SK-N-SH (cell line): ENCODE data around the gene PRKG1. TPM values are rescaled to one million over a fixed set of nuclear protein-coding genes. Genes with fewer than 3 reads are reported as not detected.

Source experiments
- CTCF ChIA-PET: fragments of 300-600, 350-600 bp; formaldehyde crosslinking; extraction: SDS; loops from one replicate; lab custom pipeline; 2021; lab: Yijun Ruan, JAX
- POLR2A ChIA-PET: fragments of 350-600 bp; sonication (Branson Sonifier 250); formaldehyde crosslinking; extraction: SDS; loops from one replicate; lab custom pipeline; 2020; ENCODE audit warnings: antibody characterized with exemption, inconsistent platforms; lab: Yijun Ruan, JAX
- DNase-seq: peaks from one replicate; pipeline ENCODE4 v3.0.0; 2012
- H2AFZ ChIP-seq: fragments of 200-600 bp; sonication (generic); 2 replicates; pipeline ENCODE4 v1.8.1; 2016; ENCODE audit warnings: antibody characterized with exemption, mild to moderate bottlenecking, low read depth
- H3F3A ChIP-seq: fragments of 200-600 bp; sonication (generic); replicated peaks from 2 replicates; pipeline ENCODE3; 2016; ENCODE audit warnings: antibody characterized with exemption, mild to moderate bottlenecking; ENCODE audit not compliant: insufficient read depth
- H3K27ac ChIP-seq, 2 experiments: fragments of 200-500 bp in 1 of 2; fragments of 200-600 bp in 1 of 2; sonication (Bioruptor generic) in 1 of 2; sonication (generic), shearing (Covaris generic) in 1 of 2; 2 replicates each; pipeline versions ENCODE4 v1.5.1 to v1.6.1; 2014 to 2016; ENCODE audit warnings: low read depth in 2 of 2, inconsistent platforms in 1 of 2, low read length in 1 of 2, mild to moderate bottlenecking in 1 of 2, mixed read lengths in 1 of 2
- H3K27me3 ChIP-seq: fragments of 200-600 bp; sonication (generic), shearing (Covaris generic); 2 replicates; pipeline ENCODE4 v1.6.1; 2016; ENCODE audit warnings: mixed run types; ENCODE audit not compliant: insufficient read depth
- H3K36me3 ChIP-seq, 2 experiments: fragments of 200-500 bp in 1 of 2; fragments of 200-600 bp in 1 of 2; sonication (Bioruptor generic) in 1 of 2; sonication (generic) in 1 of 2; replicated peaks in 1 of 2; 2 replicates each; pipeline versions ENCODE3 to v1.5.1; 2014 to 2016; ENCODE audit warnings: low read length in 1 of 2, mild to moderate bottlenecking in 1 of 2; ENCODE audit not compliant: insufficient read depth in 2 of 2, control insufficient read depth in 1 of 2
- H3K4me1 ChIP-seq, 2 experiments: fragments of 200-500 bp in 1 of 2; fragments of 200-600 bp in 1 of 2; sonication (Bioruptor generic) in 1 of 2; sonication (generic), shearing (Covaris generic) in 1 of 2; 2 replicates each; pipeline versions ENCODE4 v1.5.1 to v1.6.1; 2014 to 2016; ENCODE audit warnings: low read depth in 1 of 2, low read length in 1 of 2, mixed run types in 1 of 2; ENCODE audit not compliant: insufficient read depth in 2 of 2, control insufficient read depth in 1 of 2
- H3K4me2 ChIP-seq: fragments of 200-600 bp; sonication (generic), shearing (Covaris generic); 2 replicates; pipeline ENCODE4 v1.6.1; 2017; ENCODE audit warnings: mixed run types
- H3K4me3 ChIP-seq, 2 experiments: fragments of 200-500 bp in 1 of 2; fragments of 200-600 bp in 1 of 2; sonication (Bioruptor generic) in 1 of 2; sonication (generic), shearing (Covaris generic) in 1 of 2; 2 replicates each; pipeline versions ENCODE4 v1.5.1 to v1.8.1; 2014 to 2016; ENCODE audit warnings: low read depth in 2 of 2, inconsistent platforms in 1 of 2, low read length in 1 of 2, mild to moderate bottlenecking in 1 of 2, mixed read lengths in 1 of 2, moderate library complexity in 1 of 2
- H3K79me2 ChIP-seq: fragments of 200-600 bp; sonication (generic); 2 replicates; pipeline ENCODE4 v1.8.1; 2017; ENCODE audit warnings: mild to moderate bottlenecking; ENCODE audit not compliant: insufficient read depth
- H3K9ac ChIP-seq: fragments of 200-600 bp; sonication (generic); 2 replicates; pipeline ENCODE4 v1.6.1; 2017; ENCODE audit warnings: mixed run types
- H3K9me2 ChIP-seq: fragments of 200-600 bp; sonication (generic); 2 replicates; pipeline ENCODE4 v1.6.1; 2017; ENCODE audit warnings: mixed run types
- H3K9me3 ChIP-seq: fragments of 200-600 bp; sonication (generic); 2 replicates; pipeline ENCODE4 v1.6.1; 2017; ENCODE audit warnings: mixed run types, mild to moderate bottlenecking, moderate library complexity
- H4K20me1 ChIP-seq: fragments of 200-600 bp; sonication (generic); 2 replicates; pipeline ENCODE4 v1.6.1; 2017; ENCODE audit warnings: mild to moderate bottlenecking, mixed run types; ENCODE audit not compliant: insufficient read depth
- CHD2 ChIP-seq: fragments of 150-350 bp; IDR thresholded peaks from 2 replicates; pipeline ENCODE4 v1.6.1; 2018; ENCODE audit warnings: low read length; ENCODE audit not compliant: partially characterized antibody
- CTCF ChIP-seq: fragments of 200-600 bp; sonication (generic); IDR thresholded peaks from 2 replicates; pipeline ENCODE4 v1.6.1; 2017; ENCODE audit warnings: antibody characterized with exemption, mild to moderate bottlenecking, moderate library complexity
- FOSL2 ChIP-seq: IDR thresholded peaks from 2 replicates; pipeline ENCODE4 v1.4.0; 2012; ENCODE audit warnings: low read depth, mild to moderate bottlenecking, moderate library complexity, borderline replicate concordance
- FOXM1 ChIP-seq: IDR thresholded peaks from 2 replicates; pipeline ENCODE4 v1.4.0; 2012; ENCODE audit warnings: low read depth, mild to moderate bottlenecking
- GATA2 ChIP-seq: sonication (generic); formaldehyde crosslinking; IDR thresholded peaks from 2 replicates; pipeline ENCODE4 v1.5.0; 2020; ENCODE audit warnings: mild to moderate bottlenecking, missing genetic modification reagents
- MAX ChIP-seq: IDR thresholded peaks from 2 replicates; pipeline ENCODE4 v1.4.0; 2012; ENCODE audit warnings: low read depth
- MEF2A ChIP-seq: IDR thresholded peaks from 2 replicates; pipeline ENCODE4 v1.4.0; 2012; ENCODE audit warnings: low read depth, borderline replicate concordance
- MXI1 ChIP-seq: IDR thresholded peaks from 2 replicates; pipeline ENCODE4 v1.6.1; 2012; ENCODE audit warnings: mild to moderate bottlenecking, low read depth, low read length, improper control_type of control experiment
- NRF1 ChIP-seq: IDR thresholded peaks from 2 replicates; pipeline ENCODE4 v1.6.1; 2012; ENCODE audit warnings: low read depth, mild to moderate bottlenecking, low read length
- RXRA ChIP-seq: IDR thresholded peaks from 2 replicates; pipeline ENCODE4 v1.4.0; 2012; ENCODE audit warnings: low read depth, mild to moderate bottlenecking, borderline replicate concordance
- SIN3A ChIP-seq: IDR thresholded peaks from 2 replicates; pipeline ENCODE4 v1.6.1; 2012; ENCODE audit warnings: low read depth, mild to moderate bottlenecking, low read length, moderate library complexity, borderline replicate concordance
- SMC3 ChIP-seq: IDR thresholded peaks from 2 replicates; pipeline ENCODE4 v1.6.1; 2012; ENCODE audit warnings: low read depth, low read length, improper control_type of control experiment
- TCF12 ChIP-seq: IDR thresholded peaks from 2 replicates; pipeline ENCODE4 v1.4.0; 2012
- TEAD4 ChIP-seq: IDR thresholded peaks from 2 replicates; pipeline ENCODE4 v1.4.0; 2012; ENCODE audit warnings: mild to moderate bottlenecking, borderline replicate concordance; ENCODE audit not compliant: insufficient read depth
- ZBTB33 ChIP-seq: IDR thresholded peaks from 2 replicates; pipeline ENCODE4 v1.4.0; 2012; ENCODE audit warnings: low read depth, borderline replicate concordance
- WGBS: methylation state at CpG from one replicate; pipeline ENCODE4 v1.1.6; 2017; ENCODE audit warnings: low lambda C conversion rate; 5-methylcytosine and 5-hydroxymethylcytosine counted together
- polyA plus RNA-seq, 3 experiments: library from polyadenylated mRNA; depleted of rRNA; stranded (reverse); fragments of >200 nt; gene quantifications; 2 replicates each; pipeline ENCODE4 v1.2.3, GENCODE V29; 2012

PRKG1 gene
- polyA plus RNA-seq, 1 of the 3 experiments (the other 2 are of a cell fraction): 4.1 TPM

DNA sequence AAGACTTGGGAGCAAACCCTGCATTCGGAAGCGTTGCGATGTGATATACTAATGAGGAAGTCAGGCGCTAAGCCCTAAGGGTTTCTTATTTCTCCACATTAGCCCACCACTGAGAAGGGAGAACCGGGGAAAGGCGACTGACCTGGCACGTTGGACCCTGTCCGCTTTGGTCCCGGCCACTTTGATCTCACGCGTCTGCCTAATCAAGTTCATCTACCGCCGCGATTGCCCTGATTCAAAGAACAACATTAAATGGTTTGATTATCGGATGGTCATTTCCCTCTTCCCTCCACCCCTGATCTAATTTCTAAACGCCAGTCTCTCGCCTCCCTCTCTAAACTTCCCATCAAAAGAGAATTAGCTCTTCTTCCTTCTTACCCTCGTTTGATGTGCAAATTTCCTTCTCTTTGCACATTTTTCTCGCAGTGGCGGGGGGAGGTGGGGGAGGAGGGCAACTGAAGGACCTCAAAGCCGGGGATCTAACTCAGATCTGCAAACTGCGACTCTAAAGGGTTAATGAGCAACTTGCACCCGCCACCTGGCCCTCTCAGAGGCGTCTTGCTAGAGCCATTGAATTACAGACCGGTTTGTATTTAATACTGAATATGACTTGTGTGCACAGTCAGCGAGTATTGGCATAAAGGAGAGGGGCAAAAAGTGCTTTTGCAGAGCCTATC, 1239.1 kb downstream of the PRKG1 start:
- peak; percentile 58 for DNase-seq
- ChIA-PET POLR2A (interaction anchor here (0.5 to 1.1 kb wide), 6 partner anchors 9 to 308 kb away, joined by 3 to 5 read pairs (median 3); no protein-coding TSS in a partner anchor), CTCF (interaction anchor here (0.7 to 12.8 kb wide), 16 partner anchors 13 to 478 kb away, joined by 3 to 185 read pairs (median 4); no protein-coding TSS in a partner anchor)
- Histone ChIP-seq H3K9me3 (no peaks in the 10 kb centered on the region), H3K4me3 (peak overlapping the region; percentile 95 to 99), H3K9me2 (no peaks in the 10 kb centered on the region), H3K4me2 (peak overlapping the region; percentile 78), H3K79me2 (peaks cover 48% of the 10 kb centered on the region), H3K27me3 (no peaks in the 10 kb centered on the region), H2AFZ (peak overlapping the region; percentile 81), H3F3A (peaks cover 38% of the 10 kb centered on the region), H3K9ac (peak overlapping the region; percentile 89), H3K36me3 (peaks cover 12 to 19% of the 10 kb centered on the region in 2 experiments), H3K27ac (peak overlapping the region; percentile 73 to 95), H3K4me1 (peaks cover 2 to 13% of the 10 kb centered on the region in 2 experiments; a peak in 2 of 4 replicates), H4K20me1 (no peaks in the 10 kb centered on the region)
- WGBS: 3% methylated on average over 26 of the region's 26 CpGs
- peak; percentile 42 for TF ChIP-seq GATA2 (CRISPR knock-in tag)
- 0 out of 2 replicates have a peak, but pooled peaks have one; percentile 8 for TF ChIP-seq FOXM1
- no peak for TF ChIP-seq CTCF
- TF ChIP-seq CHD2: peak; percentile 14
- TF ChIP-seq FOSL2: 0 out of 2 replicates have a peak, but pooled peaks have one; percentile 1
- no peak for TF ChIP-seq NRF1
- 0 out of 2 replicates have a peak, but pooled peaks have one; percentile 15 for TF ChIP-seq MXI1

- H3K36me3 ChIP-seq: peaks cover 12 to 19% of the 10 kb centered on the region in 2 experiments
- peak within 1 kb of the TSS; percentile 95 for H3K27ac ChIP-seq
- peaks cover 48% of the 10 kb centered on the region for H3K79me2 ChIP-seq
- WGBS: 1% methylated on average over 30 of the region's 55 CpGs
- no peaks in the 10 kb centered on the region for H3K27me3 ChIP-seq
- peak; percentile 89 for DNase-seq
- H2AFZ ChIP-seq: peak within 1 kb of the TSS; percentile 81
- peaks cover 6 to 8% of the 10 kb centered on the region in 2 experiments; a peak in 2 of 4 replicates for H3K4me1 ChIP-seq
- H3K9me3 ChIP-seq: no peaks in the 10 kb centered on the region
- no peaks in the 10 kb centered on the region for H4K20me1 ChIP-seq
- CTCF ChIA-PET: interaction anchor here (0.6 to 12.8 kb wide), 19 partner anchors 12 to 779 kb away, joined by 3 to 185 read pairs (median 4); no protein-coding TSS in a partner anchor
- peak within 1 kb of the TSS; percentile 89 for H3K9ac ChIP-seq
- no peaks in the 10 kb centered on the region for H3K9me2 ChIP-seq
- H3K4me2 ChIP-seq: peak within 1 kb of the TSS; percentile 83
- H3K4me3 ChIP-seq: peak within 1 kb of the TSS; percentile 95 to 99
- POLR2A ChIA-PET: interaction anchor here (0.5 to 1.1 kb wide), 6 partner anchors 8 to 308 kb away, joined by 3 to 5 read pairs (median 3); no protein-coding TSS in a partner anchor
- peaks cover 44% of the 10 kb centered on the region for H3F3A ChIP-seq
- TF ChIP-seq NRF1 (no peak), RXRA (peak; percentile 69; the same call in 1 of the 2 replicates), ZBTB33 (peak; percentile 45; the same call in 1 of the 2 replicates), TEAD4 (peak; percentile 23; the same call in 1 of the 2 replicates), SIN3A (peak; percentile 84; the same call in 1 of the 2 replicates), MAX (peak; percentile 16; the same call in 1 of the 2 replicates), TCF12 (peak; percentile 41; the same call in 1 of the 2 replicates), SMC3 (peak; percentile 48), MEF2A (no peak)
These were observed 1239.9 kb downstream of the PRKG1 start, which contains the start of gene DKK1 for GRCh38 chr10:52313933-52314821. DKK1 (plus strand) TSS chr10:52314281; CDS start chr10:52314435, 154 bp downstream.
